Esophagus mucosa (tissue), 1 donor: ENCODE results near the gene PEX11B. TPM values are rescaled to one million over a fixed set of nuclear protein-coding genes. Genes with fewer than 3 reads are reported as not detected.

Experiments used
- ATAC-seq: fragments of 200-7000 bp; cut with Tn5 transposase; one replicate; pipeline ENCODE4 v1.9.1; 2020
- total RNA-seq: library from RNA; stranded (reverse); gene quantifications from one replicate; pipeline ENCODE4 v1.2.4, GENCODE V29; 2023
- donor health status: DM: yes; HTN: yes; CAD: no.

PEX11B gene
- total RNA-seq, 1 donor from 2014 or later, result 31.6 TPM

DNA sequence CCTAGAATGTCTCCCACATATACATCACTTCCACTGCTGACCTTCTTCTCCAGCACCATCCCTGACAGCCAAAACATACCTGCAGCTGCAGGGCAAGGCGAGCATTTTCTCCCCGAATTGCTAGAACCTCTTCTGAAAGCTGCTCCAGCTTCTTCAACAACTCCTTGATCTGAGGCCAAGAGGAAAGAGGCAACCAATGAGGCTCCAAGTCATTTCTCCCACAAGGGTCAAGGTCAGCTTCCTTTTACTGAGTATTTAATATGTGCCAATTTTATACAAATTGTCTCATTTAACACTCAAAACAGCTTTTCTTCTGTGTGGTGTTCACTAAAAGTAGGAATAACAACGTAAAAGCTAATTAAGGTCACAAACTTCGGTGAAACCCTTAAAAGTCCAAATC, 50.3 kb downstream of the PEX11B start:
- ATAC-seq, result no peak

DNA sequence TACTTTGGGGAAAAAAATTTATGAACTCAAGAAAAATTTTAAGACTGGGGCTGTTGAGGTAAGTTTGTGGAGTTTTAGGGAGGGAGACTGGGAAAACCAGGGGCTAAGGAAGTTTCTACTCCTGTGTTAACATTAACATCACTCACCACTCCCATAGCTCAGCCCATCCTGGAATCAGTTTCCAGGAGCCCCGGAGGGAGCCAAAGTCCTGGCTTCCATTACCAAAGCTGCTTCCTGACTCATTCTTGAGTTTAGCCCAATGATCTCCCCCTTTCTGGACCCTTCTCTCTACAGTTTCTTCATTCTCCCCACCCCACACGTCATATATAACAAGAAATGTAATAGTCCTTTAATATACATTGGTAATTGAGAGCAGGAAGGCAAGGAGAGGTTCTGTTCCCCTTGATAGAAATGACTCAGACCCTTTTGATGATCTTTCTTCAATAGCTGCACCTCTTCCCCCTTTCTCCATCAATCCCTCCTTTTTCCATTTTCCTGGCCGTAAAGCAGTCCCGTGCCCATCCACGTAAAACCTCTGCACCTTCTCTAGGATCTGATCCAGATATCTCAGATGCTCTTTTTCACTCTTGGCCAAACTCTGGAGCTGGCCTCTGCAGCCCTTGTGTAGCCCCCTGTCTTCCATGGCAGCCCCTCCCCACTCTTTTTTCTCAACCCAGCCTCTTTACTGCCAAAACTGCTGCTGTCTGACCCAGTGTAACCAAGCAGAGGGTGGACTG, 55.1 kb downstream of the PEX11B start:
- ATAC-seq, result no peak

Other genes starting within 250 kb of the PEX11B start
- gene PDZK1, start 211.3 kb downstream of the PEX11B start, total RNA-seq, result not detected
- gene CD160, start 199.2 kb downstream of the PEX11B start, total RNA-seq, result not detected
- 6.7 TPM for gene RNF115, start 94.6 kb downstream of the PEX11B start, total RNA-seq
- 18.2 TPM for gene POLR3C, start 94.5 kb downstream of the PEX11B start, total RNA-seq
- 1.7 TPM for gene NUDT17, start 73.1 kb downstream of the PEX11B start, total RNA-seq
- gene PIAS3, start 59.6 kb downstream of the PEX11B start, total RNA-seq, result 39.5 TPM
- 13.7 TPM for gene ANKRD35, start 32.9 kb downstream of the PEX11B start, total RNA-seq
- gene ITGA10, start 8.7 kb downstream of the PEX11B start, total RNA-seq, result 0.76 TPM
- 152 TPM for gene RBM8A, start 8.8 kb upstream of the PEX11B start, total RNA-seq
- gene LIX1L, start 39.3 kb upstream of the PEX11B start, total RNA-seq, result 4.3 TPM
- gene ANKRD34A, start 45.9 kb upstream of the PEX11B start, total RNA-seq, result 0.12 TPM
- gene POLR3GL, start 46.0 kb upstream of the PEX11B start, total RNA-seq, result 6.1 TPM
- gene TXNIP, start 77.9 kb upstream of the PEX11B start, total RNA-seq, result 77.7 TPM
- not detected for gene HJV, start 103.0 kb upstream of the PEX11B start, total RNA-seq
- gene NBPF10, start 226.1 kb upstream of the PEX11B start, total RNA-seq, result 3.6 TPM